Measurements from ENCODE around the gene TANC1. TPM values are rescaled to one million over a fixed set of nuclear protein-coding genes. Genes with fewer than 3 reads are reported as not detected.

TANC1 gene
- total and polyA plus RNA-seq, 7 donors: 3.6 to 74.5 (median 47.0) TPM

- no peaks in the 10 kb centered on the region for H3K9me3 ChIP-seq
- H3K27ac ChIP-seq: peak overlapping the region in 1 of 4 donors; percentile 84
- intact Hi-C loops (cut with DNase I): loop anchor here (10.0 kb wide), 1 partner anchor 471 kb away; no protein-coding TSS in a partner anchor
- no peak for DNase-seq
- WGBS, 2 donors: 54 to 59% methylated on average over 4 of the region's 4 CpGs
- no peak overlapping the region for H3K4me3 ChIP-seq
- TF ChIP-seq CTCF (IDR thresholded peaks at IDR 0.05): no peak
- TF ChIP-seq POLR2AphosphoS5 (IDR thresholded peaks at IDR 0.05): no peak
- no peak for TF ChIP-seq POLR2A (IDR thresholded peaks at IDR 0.05)
- TF ChIP-seq EP300 (IDR thresholded peaks at IDR 0.05): no peak
- peaks cover 0 to 78% (median 76%) of the 10 kb centered on the region in 4 donors for H3K4me1 ChIP-seq
- no peaks in the 10 kb centered on the region for H3K27me3 ChIP-seq
- no peaks in the 10 kb centered on the region for H3K36me3 ChIP-seq
Measured at GRCh38 chr2:159133797-159134196, 165.4 kb downstream of the TANC1 start.

- WGBS, 2 donors: 94% methylated on average over 3 of the region's 3 CpGs
Measured at GRCh38 chr2:159134979-159135378, 166.5 kb downstream of the TANC1 start.

GRCh38 chr2:159136391-159136790, 168.0 kb downstream of the TANC1 start:
- intact Hi-C loops (cut with DNase I): loop anchor here (10.0 kb wide), 1 partner anchor 468 kb away; no protein-coding TSS in a partner anchor
- WGBS, 2 donors: 84 to 86% methylated on average over 3 of the region's 3 CpGs
- TF ChIP-seq POLR2A (IDR thresholded peaks at IDR 0.05): no peak
- TF ChIP-seq EP300 (IDR thresholded peaks at IDR 0.05): peak in 1 of 4 donors; percentile 0
- no peak for DNase-seq
- Histone ChIP-seq H3K36me3 (no peaks in the 10 kb centered on the region), H3K27me3 (no peaks in the 10 kb centered on the region), H3K4me1 (peaks cover 0 to 59% (median 59%) of the 10 kb centered on the region in 4 donors), H3K4me3 (no peak overlapping the region), H3K9me3 (no peaks in the 10 kb centered on the region), H3K27ac (peak overlapping the region; percentile 66 to 84 (median 80))

More at GRCh38 chr2:159134979-159135378, 166.5 kb downstream of the TANC1 start:
- Histone ChIP-seq H3K9me3 (no peaks in the 10 kb centered on the region), H3K4me1 (peaks cover 0 to 73% (median 70%) of the 10 kb centered on the region in 4 donors), H3K36me3 (no peaks in the 10 kb centered on the region), H3K27me3 (no peaks in the 10 kb centered on the region), H3K4me3 (no peak overlapping the region), H3K27ac (peak overlapping the region; percentile 66 to 84 (median 80))
- TF ChIP-seq EP300 (IDR thresholded peaks at IDR 0.05): no peak
- TF ChIP-seq POLR2AphosphoS5 (IDR thresholded peaks at IDR 0.05): no peak
- no peak for TF ChIP-seq POLR2A (IDR thresholded peaks at IDR 0.05)
- no peak for TF ChIP-seq CTCF (IDR thresholded peaks at IDR 0.05)
- intact Hi-C loops (cut with DNase I): loop anchor here (10.0 kb wide), 1 partner anchor 470 kb away; no protein-coding TSS in a partner anchor
- no peak for DNase-seq

GRCh38 chr2:159137511-159138241, 169.2 kb downstream of the TANC1 start:
- H3K36me3 ChIP-seq: no peaks in the 10 kb centered on the region
- peaks cover 0 to 49% (median 48%) of the 10 kb centered on the region in 4 donors for H3K4me1 ChIP-seq
- H3K27me3 ChIP-seq: no peaks in the 10 kb centered on the region
- intact Hi-C loops (cut with DNase I): loop anchor here (10.0 kb wide), 1 partner anchor 467 kb away; no protein-coding TSS in a partner anchor
- DNase-seq: no peak
- peak overlapping the region in 1 of 4 donors; percentile 10 for H3K4me3 ChIP-seq
- no peaks in the 10 kb centered on the region for H3K9me3 ChIP-seq
- TF ChIP-seq POLR2AphosphoS5 (IDR thresholded peaks at IDR 0.05): peak in 3 of 4 donors; percentile 47 to 66 (median 47)
- no peak for TF ChIP-seq EP300 (IDR thresholded peaks at IDR 0.05)
- H3K27ac ChIP-seq: peak overlapping the region; percentile 36 to 84 (median 75)
- WGBS, 2 donors: 71 to 75% methylated on average over 9 of the region's 9 CpGs

GRCh38 chr2:159138642-159139182, 170.3 kb downstream of the TANC1 start:
- peak overlapping the region in 2 of 4 donors; percentile 79 to 84 for H3K27ac ChIP-seq
- no peak for DNase-seq
- H3K4me3 ChIP-seq: no peak overlapping the region
- intact Hi-C loops (cut with DNase I): loop anchor here (10.0 kb wide), 1 partner anchor 466 kb away; no protein-coding TSS in a partner anchor
- no peaks in the 10 kb centered on the region for H3K36me3 ChIP-seq
- 84 to 87% methylated on average over 5 of the region's 5 CpGs for WGBS, 2 donors
- TF ChIP-seq POLR2AphosphoS5 (IDR thresholded peaks at IDR 0.05): no peak
- no peak for TF ChIP-seq POLR2A (IDR thresholded peaks at IDR 0.05)
- no peak for TF ChIP-seq CTCF (IDR thresholded peaks at IDR 0.05)
- TF ChIP-seq EP300 (IDR thresholded peaks at IDR 0.05): no peak
- H3K9me3 ChIP-seq: no peaks in the 10 kb centered on the region
- peaks cover 0 to 49% (median 47%) of the 10 kb centered on the region in 4 donors for H3K4me1 ChIP-seq
- no peaks in the 10 kb centered on the region for H3K27me3 ChIP-seq

Data from sigmoid colon (tissue), 7 donors.